ENCODE results near the gene TTL.

TTL gene

GRCh38 chr2:112449854-112450253 is 32.1 kb upstream of the TTL start:
- H3K4me3 ChIP-seq (replicated peaks; ENCODE audit: low read depth, low read length), result no peak overlapping the region
- no peak for DNase-seq (ENCODE audit: extremely low read depth, low read depth)
- TF ChIP-seq CTCF (IDR thresholded peaks at IDR 0.05; ENCODE audit: low read depth, low read length, missing control alignments), result no peak

- no peak for DNase-seq (ENCODE audit: extremely low read depth, low read depth)
- TF ChIP-seq CTCF (IDR thresholded peaks at IDR 0.05; ENCODE audit: low read depth, low read length, missing control alignments), result no peak
- no peak overlapping the region for H3K4me3 ChIP-seq (replicated peaks; ENCODE audit: low read depth, low read length)
These were observed 30.6 kb upstream of the TTL start for GRCh38 chr2:112451317-112451716.

- H3K4me3 ChIP-seq (replicated peaks; ENCODE audit: low read depth, low read length), result no peak overlapping the region
- DNase-seq (ENCODE audit: extremely low read depth, low read depth), result no peak
- no peak for TF ChIP-seq CTCF (IDR thresholded peaks at IDR 0.05; ENCODE audit: low read depth, low read length, missing control alignments)
These were observed 27.4 kb upstream of the TTL start for GRCh38 chr2:112454586-112454985.

- no peak for TF ChIP-seq CTCF (IDR thresholded peaks at IDR 0.05; ENCODE audit: low read depth, low read length, missing control alignments)
- DNase-seq (ENCODE audit: extremely low read depth, low read depth), result no peak
- no peak overlapping the region for H3K4me3 ChIP-seq (replicated peaks; ENCODE audit: low read depth, low read length)
These were observed 22.6 kb upstream of the TTL start for GRCh38 chr2:112459372-112459771.

- H3K4me3 ChIP-seq (replicated peaks; ENCODE audit: low read depth, low read length), result no peak overlapping the region
- TF ChIP-seq CTCF (IDR thresholded peaks at IDR 0.05; ENCODE audit: low read depth, low read length, missing control alignments), result no peak
- no peak for DNase-seq (ENCODE audit: extremely low read depth, low read depth)
These were observed 19.8 kb upstream of the TTL start for GRCh38 chr2:112462178-112462577.

GRCh38 chr2:112463256-112463655 is 18.7 kb upstream of the TTL start:
- TF ChIP-seq CTCF (IDR thresholded peaks at IDR 0.05; ENCODE audit: low read depth, low read length, missing control alignments), result no peak

GRCh38 chr2:112465382-112465781 is 16.6 kb upstream of the TTL start:
- no peak for DNase-seq (ENCODE audit: extremely low read depth, low read depth)
- H3K4me3 ChIP-seq (replicated peaks; ENCODE audit: low read depth, low read length), result no peak overlapping the region
- no peak for TF ChIP-seq CTCF (IDR thresholded peaks at IDR 0.05; ENCODE audit: low read depth, low read length, missing control alignments)

More at GRCh38 chr2:112463256-112463655, 18.7 kb upstream of the TTL start:
- H3K4me3 ChIP-seq (replicated peaks; ENCODE audit: low read depth, low read length), result no peak overlapping the region
- DNase-seq (ENCODE audit: extremely low read depth, low read depth), result no peak

All from HFF-Myc (cell line).